IMR-90 (cell line): ENCODE measurements around the gene RNPEPL1. TPM values are rescaled to one million over a fixed set of nuclear protein-coding genes. Genes with fewer than 3 reads are reported as not detected.

Experiments used
- ATAC-seq: fragments of 200-7000 bp; cut with Tn5 transposase; 2 replicates; pipeline ENCODE4 v1.9.1; 2020; ENCODE audit warnings: low read depth, mild to moderate bottlenecking, moderate library complexity
- BruUV-seq: library from RNA; stranded (reverse); fragments of 400-500 nt; replicated peaks from 2 replicates; lab custom pipeline; 2021; lab: Mats Ljungman, UMichigan
- CTCF ChIA-PET: fragments of 300-600 bp; formaldehyde crosslinking; extraction: SDS; loops from one replicate; lab custom pipeline; 2021; ENCODE audit warnings: antibody characterized with exemption; lab: Yijun Ruan, JAX
- POLR2A ChIA-PET: fragments of 300-600 bp; sonication (Branson Sonifier 250); formaldehyde crosslinking; loops from one replicate; lab custom pipeline; 2022; ENCODE audit warnings: antibody characterized with exemption; ENCODE audit not compliant: unreplicated experiment; lab: Charles Lee
- DNase-seq: peaks from one replicate; pipeline ENCODE4 v3.0.0; 2013
- H2AFZ ChIP-seq: replicated peaks from 2 replicates; pipeline ENCODE3; 2013; ENCODE audit warnings: low read length, mild to moderate bottlenecking; ENCODE audit not compliant: poor library complexity
- H2AK5ac ChIP-seq: 2 replicates; pipeline ENCODE4 v1.6.1; 2013; ENCODE audit warnings: low read depth, low read length, inconsistent platforms
- H2AK9ac ChIP-seq: replicated peaks from 2 replicates; pipeline ENCODE3; 2013; ENCODE audit warnings: mild to moderate bottlenecking, low read depth, low read length, moderate library complexity; ENCODE audit not compliant: poor library complexity
- H2BK120ac ChIP-seq: 2 replicates; pipeline ENCODE4 v1.6.1; 2013; ENCODE audit warnings: low read depth, low read length, inconsistent platforms
- H2BK15ac ChIP-seq: 3 replicates; pipeline ENCODE4 v1.6.1; 2013; ENCODE audit warnings: low read depth, low read length, inconsistent platforms
- H2BK20ac ChIP-seq: 2 replicates; pipeline ENCODE4 v1.6.1; 2013; ENCODE audit warnings: low read depth, mild to moderate bottlenecking, inconsistent platforms, low read length, moderate library complexity
- H2BK5ac ChIP-seq: 2 replicates; pipeline ENCODE4 v1.6.1; 2013; ENCODE audit warnings: mild to moderate bottlenecking, low read depth, low read length, inconsistent platforms; ENCODE audit not compliant: poor library complexity, severe bottlenecking
- H3K14ac ChIP-seq: replicated peaks from 2 replicates; pipeline ENCODE4 v1.6.1; 2013; ENCODE audit warnings: low read depth, low read length, inconsistent platforms
- H3K18ac ChIP-seq: 2 replicates; pipeline ENCODE4 v1.6.1; 2013; ENCODE audit warnings: low read depth, low read length, control low read depth
- H3K23ac ChIP-seq: 2 replicates; pipeline ENCODE4 v1.6.1; 2013; ENCODE audit warnings: low read depth, low read length, inconsistent platforms
- H3K27ac ChIP-seq: 2 replicates; pipeline ENCODE4 v1.5.1; 2013; ENCODE audit warnings: mild to moderate bottlenecking, control low read depth, low read length; ENCODE audit not compliant: insufficient read depth
- H3K27me3 ChIP-seq: 2 replicates; pipeline ENCODE4 v1.6.1; 2013; ENCODE audit warnings: low read length; ENCODE audit not compliant: control insufficient read depth, insufficient read depth
- H3K36me3 ChIP-seq: 2 replicates; pipeline ENCODE4 v1.6.1; 2013; ENCODE audit warnings: low read length, mixed read lengths; ENCODE audit not compliant: control insufficient read depth, insufficient read depth
- H3K4ac ChIP-seq: 2 replicates; pipeline ENCODE4 v1.6.1; 2013; ENCODE audit warnings: low read depth, low read length, inconsistent platforms
- H3K4me1 ChIP-seq: 2 replicates; pipeline ENCODE4 v1.6.1; 2013; ENCODE audit warnings: low read length, mixed read lengths; ENCODE audit not compliant: control insufficient read depth, insufficient read depth
- H3K4me2 ChIP-seq: 2 replicates; pipeline ENCODE4 v1.6.1; 2013; ENCODE audit warnings: low read depth, mild to moderate bottlenecking, control low read depth, low read length, moderate library complexity
- H3K4me3 ChIP-seq: 2 replicates; pipeline ENCODE4 v1.5.1; 2013; ENCODE audit warnings: low read depth, mild to moderate bottlenecking, control low read depth, low read length, moderate library complexity; ENCODE audit not compliant: insufficient read depth
- H3K56ac ChIP-seq: 2 replicates; pipeline ENCODE4 v1.6.1; 2013; ENCODE audit warnings: low read length, inconsistent platforms; ENCODE audit not compliant: insufficient read depth; ENCODE audit errors: extremely low read depth
- H3K79me1 ChIP-seq, 2 experiments: 2 replicates each; pipeline ENCODE4 v1.6.1; 2013; ENCODE audit warnings: low read length in 2 of 2, inconsistent platforms in 1 of 2, low read depth in 1 of 2
- H3K9ac ChIP-seq: 2 replicates; pipeline ENCODE4 v1.6.1; 2013; ENCODE audit warnings: low read depth, low read length, control low read depth
- H3K9me1 ChIP-seq: 2 replicates; pipeline ENCODE4 v1.6.1; 2013; ENCODE audit warnings: low read length, inconsistent platforms; ENCODE audit not compliant: insufficient read depth
- H3K9me3 ChIP-seq: 2 replicates; pipeline ENCODE4 v1.6.1; 2013; ENCODE audit warnings: low read length; ENCODE audit not compliant: control insufficient read depth, insufficient read depth
- H4K20me1 ChIP-seq: 2 replicates; pipeline ENCODE4 v1.6.1; 2013; ENCODE audit warnings: low read length, inconsistent platforms; ENCODE audit not compliant: insufficient read depth
- H4K5ac ChIP-seq: 2 replicates; pipeline ENCODE4 v1.6.1; 2013; ENCODE audit warnings: mild to moderate bottlenecking, low read depth, low read length, control low read depth
- H4K8ac ChIP-seq, 2 experiments: 2 replicates each; pipeline ENCODE4 v1.6.1; 2013; ENCODE audit warnings: low read depth in 2 of 2, low read length in 2 of 2, control low read depth in 1 of 2, inconsistent platforms in 1 of 2
- H4K91ac ChIP-seq: 2 replicates; pipeline ENCODE4 v1.6.1; 2013; ENCODE audit warnings: low read depth, low read length, inconsistent platforms; ENCODE audit not compliant: insufficient read depth
- NFE2L2 ChIP-seq: fragments of 150-350 bp; IDR thresholded peaks from 2 replicates; pipeline ENCODE4 v1.6.1; 2016; ENCODE audit warnings: low read depth, mild to moderate bottlenecking, low read length
- WGBS, 2 experiments: methylation state at CpG; one replicate each; pipeline versions ENCODE4 v1.1.5 to v1.1.7; 2013; ENCODE audit warnings: missing lambda C conversion rate in 2 of 2; ENCODE audit not compliant: insufficient read length in 1 of 2; ENCODE audit errors: extremely low coverage in 2 of 2; 5-methylcytosine and 5-hydroxymethylcytosine counted together
- dilution Hi-C: fragments of 300-500 bp; cut with HindIII; formaldehyde crosslinking; loops from one replicate; pipeline ENCODE4 v1.14.3; 2018; ENCODE audit warnings: low sequenced_read_pairs; ENCODE audit not compliant: unreplicated experiment
- in situ Hi-C: fragments of 300-500 bp; cut with MboI; formaldehyde crosslinking; loops from 3 replicates; pipeline ENCODE4 v1.14.3; 2019; ENCODE audit warnings: low sequenced_read_pairs, inconsistent platforms, mixed read lengths
- intact Hi-C: fragments of 100-400 bp; cut with micrococcal nuclease; formaldehyde crosslinking; loops from 2 replicates; pipeline ENCODE4 v1.10.0; 2022
- polyA plus RNA-seq, 3 experiments: library from polyadenylated mRNA; depleted of rRNA; stranded (reverse); fragments of >200 nt; gene quantifications; 2 replicates each; pipeline ENCODE4 v1.2.3, GENCODE V29; 2012; ENCODE audit warnings: low replicate concordance in 1 of 3
- total RNA-seq: library from RNA; depleted of rRNA; stranded (reverse); fragments of >200 nt; gene quantifications from 2 replicates; pipeline ENCODE4 v1.2.3, GENCODE V29; 2012

The RNPEPL1 gene
- total and polyA plus RNA-seq, 2 of the 4 experiments (the other 2 are of a cell fraction): 3.8 to 18.7 TPM

GRCh38 chr2:240613781-240614180 lies 45.5 kb downstream of the RNPEPL1 start:
- no peak overlapping the region for H4K8ac ChIP-seq
- no peak overlapping the region for H2AK9ac ChIP-seq
- DNase-seq (no peak), ATAC-seq (no peak)
- no peak for TF ChIP-seq NFE2L2
- no peaks in the 10 kb centered on the region; the same call in none of the 2 replicates for H3K9me3 ChIP-seq
- no peak overlapping the region for H3K14ac ChIP-seq
- H3K18ac ChIP-seq: no peak overlapping the region
- H3K27ac ChIP-seq: no peak overlapping the region
- H2AK5ac ChIP-seq: no peak overlapping the region
- H4K91ac ChIP-seq: no peak overlapping the region
- WGBS, 2 experiments: 92 to 100% methylated on average over 1 to 4 of the region's 4 CpGs
- no peak overlapping the region for H2AFZ ChIP-seq
- no peak overlapping the region for H3K9ac ChIP-seq
- no peak overlapping the region for H2BK15ac ChIP-seq
- H3K9me1 ChIP-seq: no peaks in the 10 kb centered on the region
- H3K56ac ChIP-seq: no peak overlapping the region
- H2BK120ac ChIP-seq: no peak overlapping the region
- POLR2A ChIA-PET: no interaction called here
- no TSS peak for BruUV-seq
- in situ Hi-C loops: no loop called here
- intact Hi-C loops: no loop called here
- no peak overlapping the region for H2BK20ac ChIP-seq
- no peak overlapping the region for H2BK5ac ChIP-seq
- H3K23ac ChIP-seq: no peak overlapping the region
- H3K27me3 ChIP-seq: no peaks in the 10 kb centered on the region
- CTCF ChIA-PET: no interaction called here
- H3K36me3 ChIP-seq: no peaks in the 10 kb centered on the region
- no peak overlapping the region for H4K5ac ChIP-seq
- no peaks in the 10 kb centered on the region for H4K20me1 ChIP-seq
- no peaks in the 10 kb centered on the region for H3K79me1 ChIP-seq
- H3K4ac ChIP-seq: no peak overlapping the region
- no peak overlapping the region for H3K4me3 ChIP-seq
- dilution Hi-C loops: no loop called here
- H3K4me1 ChIP-seq: peaks cover 8% of the 10 kb centered on the region
- H3K4me2 ChIP-seq: no peak overlapping the region
